K562 (cell line): ENCODE results near the gene DCHS2. TPM values are rescaled to one million over a fixed set of nuclear protein-coding genes. Genes with fewer than 3 reads are reported as not detected.

Experiments used
- CHD1 ChIP-seq: fragments of 200-600 bp; sonication (generic); IDR thresholded peaks from one replicate; pipeline ENCODE4 v1.6.1; 2012; ENCODE audit warnings: mild to moderate bottlenecking, moderate library complexity, low read length, inconsistent platforms
- CSDE1 ChIP-seq, 2 experiments: fragments of 450-650 bp; IDR thresholded peaks; 2 replicates each; pipeline ENCODE4 v1.6.1; 2016; ENCODE audit warnings: mild to moderate bottlenecking in 1 of 2
- GTF2A2 ChIP-seq: IDR thresholded peaks from 2 replicates; pipeline ENCODE4 v1.6.1; 2016; ENCODE audit warnings: mild to moderate bottlenecking, missing genetic modification characterization, missing compliant biosample characterization
- PHB2 ChIP-seq: fragments of 450-650 bp; IDR thresholded peaks from 2 replicates; pipeline ENCODE4 v1.6.1; 2017; ENCODE audit warnings: low read depth
- POLR3A ChIP-seq: IDR thresholded peaks from 2 replicates; pipeline ENCODE4 v1.6.1; 2011; ENCODE audit warnings: borderline replicate concordance, mild to moderate bottlenecking, moderate library complexity; ENCODE audit not compliant: insufficient read length, insufficient read depth; ENCODE audit errors: extremely low read depth
- YY1 ChIP-seq, 3 experiments: IDR thresholded peaks; 2 replicates each; pipeline ENCODE4 v1.6.1; 2011; ENCODE audit warnings: low read length in 2 of 3, mild to moderate bottlenecking in 2 of 3, moderate library complexity in 2 of 3, borderline replicate concordance in 1 of 3, control low read depth in 1 of 3, low read depth in 1 of 3; ENCODE audit not compliant: insufficient read depth in 3 of 3, insufficient replicate concordance in 2 of 3, control insufficient read depth in 1 of 3, insufficient read length in 1 of 3; ENCODE audit errors: extremely low read depth in 1 of 3
- ZFP36 ChIP-seq: fragments of 150-350 bp; IDR thresholded peaks from 2 replicates; pipeline ENCODE4 v1.6.1; 2018; ENCODE audit warnings: low read length, low read depth; ENCODE audit not compliant: partially characterized antibody
- ZNF766 ChIP-seq: fragments of 200-800 bp; sonication (Bioruptor generic); conservative IDR thresholded peaks from 2 replicates; pipeline ENCODE4 v1.6.1; 2016; ENCODE audit warnings: missing genetic modification characterization, missing compliant biosample characterization
- polyA plus RNA-seq, 8 experiments: library from polyadenylated mRNA; depleted of rRNA in 4 of 8; stranded (reverse) in 5 of 8; unstranded in 3 of 8; fragments of >200 nt; fragmentation: Nextera tagmentation in 2 of 8; fragmentation: Illumina TruSeq in 1 of 8; extraction: Ambion mirVana in 2 of 8; extraction: Trizol in 1 of 8; gene quantifications; 2 replicates each; pipeline versions ENCODE4 v1.2.1 to v1.2.3, GENCODE V29; 2011 to 2014; ENCODE audit warnings: inconsistent platforms in 1 of 8, missing spikeins in 1 of 8
- total RNA-seq, 7 experiments: library from RNA; depleted of rRNA in 6 of 7; stranded (reverse); fragments of >200 nt in 6 of 7; fragmentation: Illumina TruSeq in 2 of 7; extraction: Trizol in 2 of 7; gene quantifications; 2 replicates each; pipeline versions ENCODE4 v1.2.1 to v1.2.3, GENCODE V29; 2011 to 2021; ENCODE audit warnings: low replicate concordance in 1 of 7
- TF ChIP-seq, protein P1 (sequence below), 2 experiments: fragments of 450-650 bp; formaldehyde crosslinking in 1 of 2; IDR thresholded peaks; 2 replicates each; pipeline versions ENCODE4 v1.4.0 to v1.6.1; 2014 to 2020; ENCODE audit warnings: mild to moderate bottlenecking in 2 of 2, borderline replicate concordance in 1 of 2, low read depth in 1 of 2
- TF ChIP-seq, protein P2 (sequence below): sonication (generic); formaldehyde crosslinking; IDR thresholded peaks from 2 replicates; pipeline ENCODE4 v1.8.0; 2022; ENCODE audit warnings: mild to moderate bottlenecking, missing genetic modification reagents

DCHS2 gene
- total and polyA plus RNA-seq, 9 of the 15 experiments (the other 6 are each of a cell fraction or from before 2014, with no cell fraction given), result 0.49 to 7.1 (median 5.3) TPM

DNA sequence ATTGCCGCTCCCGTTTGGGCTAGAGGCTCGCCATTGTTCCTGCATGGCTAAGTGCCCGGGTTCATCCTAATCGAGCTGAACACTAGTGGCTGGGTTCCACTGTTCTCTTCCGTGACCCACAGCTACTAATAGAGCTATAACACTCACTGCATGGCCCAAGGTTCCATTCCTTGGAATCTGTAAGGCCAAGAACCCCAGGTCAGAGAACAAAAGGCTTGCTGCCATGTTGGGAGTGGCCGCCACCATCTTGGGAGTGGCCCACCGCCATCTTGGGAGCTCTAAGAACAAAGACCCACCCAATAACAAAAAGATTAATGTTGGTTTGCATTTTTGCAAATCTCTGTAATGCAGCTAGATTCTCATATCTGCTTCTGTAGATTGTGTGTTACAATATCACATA lies 299.0 kb downstream of the DCHS2 start (continued):
- peak; percentile 52 to 96 (median 86) for TF ChIP-seq YY1 (IDR thresholded peaks at IDR 0.05; ENCODE audit: borderline replicate concordance in 1 of 3, control insufficient read depth in 1 of 3, extremely low read depth in 1 of 3, insufficient read depth in 3 of 3, insufficient read length in 1 of 3, insufficient replicate concordance in 2 of 3, low read depth in 1 of 3, low read length in 2 of 3)
- TF ChIP-seq CSDE1 (IDR thresholded peaks at IDR 0.05), result peak in 1 of 2 experiments; percentile 66; a peak in 1 of 4 replicates
- no peak for TF ChIP-seq POLR3A
- 0 out of 2 replicates have a peak, but pooled peaks have one; percentile 35 for TF ChIP-seq ZNF766
- TF ChIP-seq PHB2, result no peak
- no peak for TF ChIP-seq ZFP36
- no peak for TF ChIP-seq CHD1
- TF ChIP-seq GTF2A2 (tag), result peak; percentile 58; the same call in 1 of the 2 replicates
- TF ChIP-seq, protein P1, sequence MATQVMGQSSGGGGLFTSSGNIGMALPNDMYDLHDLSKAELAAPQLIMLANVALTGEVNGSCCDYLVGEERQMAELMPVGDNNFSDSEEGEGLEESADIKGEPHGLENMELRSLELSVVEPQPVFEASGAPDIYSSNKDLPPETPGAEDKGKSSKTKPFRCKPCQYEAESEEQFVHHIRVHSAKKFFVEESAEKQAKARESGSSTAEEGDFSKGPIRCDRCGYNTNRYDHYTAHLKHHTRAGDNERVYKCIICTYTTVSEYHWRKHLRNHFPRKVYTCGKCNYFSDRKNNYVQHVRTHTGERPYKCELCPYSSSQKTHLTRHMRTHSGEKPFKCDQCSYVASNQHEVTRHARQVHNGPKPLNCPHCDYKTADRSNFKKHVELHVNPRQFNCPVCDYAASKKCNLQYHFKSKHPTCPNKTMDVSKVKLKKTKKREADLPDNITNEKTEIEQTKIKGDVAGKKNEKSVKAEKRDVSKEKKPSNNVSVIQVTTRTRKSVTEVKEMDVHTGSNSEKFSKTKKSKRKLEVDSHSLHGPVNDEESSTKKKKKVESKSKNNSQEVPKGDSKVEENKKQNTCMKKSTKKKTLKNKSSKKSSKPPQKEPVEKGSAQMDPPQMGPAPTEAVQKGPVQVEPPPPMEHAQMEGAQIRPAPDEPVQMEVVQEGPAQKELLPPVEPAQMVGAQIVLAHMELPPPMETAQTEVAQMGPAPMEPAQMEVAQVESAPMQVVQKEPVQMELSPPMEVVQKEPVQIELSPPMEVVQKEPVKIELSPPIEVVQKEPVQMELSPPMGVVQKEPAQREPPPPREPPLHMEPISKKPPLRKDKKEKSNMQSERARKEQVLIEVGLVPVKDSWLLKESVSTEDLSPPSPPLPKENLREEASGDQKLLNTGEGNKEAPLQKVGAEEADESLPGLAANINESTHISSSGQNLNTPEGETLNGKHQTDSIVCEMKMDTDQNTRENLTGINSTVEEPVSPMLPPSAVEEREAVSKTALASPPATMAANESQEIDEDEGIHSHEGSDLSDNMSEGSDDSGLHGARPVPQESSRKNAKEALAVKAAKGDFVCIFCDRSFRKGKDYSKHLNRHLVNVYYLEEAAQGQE (IDR thresholded peaks at IDR 0.05; ENCODE audit: borderline replicate concordance), result no peak
- TF ChIP-seq, protein P1 (CRISPR knock-in tag; IDR thresholded peaks at IDR 0.05; ENCODE audit: low read depth), result no peak
- TF ChIP-seq, protein P2, sequence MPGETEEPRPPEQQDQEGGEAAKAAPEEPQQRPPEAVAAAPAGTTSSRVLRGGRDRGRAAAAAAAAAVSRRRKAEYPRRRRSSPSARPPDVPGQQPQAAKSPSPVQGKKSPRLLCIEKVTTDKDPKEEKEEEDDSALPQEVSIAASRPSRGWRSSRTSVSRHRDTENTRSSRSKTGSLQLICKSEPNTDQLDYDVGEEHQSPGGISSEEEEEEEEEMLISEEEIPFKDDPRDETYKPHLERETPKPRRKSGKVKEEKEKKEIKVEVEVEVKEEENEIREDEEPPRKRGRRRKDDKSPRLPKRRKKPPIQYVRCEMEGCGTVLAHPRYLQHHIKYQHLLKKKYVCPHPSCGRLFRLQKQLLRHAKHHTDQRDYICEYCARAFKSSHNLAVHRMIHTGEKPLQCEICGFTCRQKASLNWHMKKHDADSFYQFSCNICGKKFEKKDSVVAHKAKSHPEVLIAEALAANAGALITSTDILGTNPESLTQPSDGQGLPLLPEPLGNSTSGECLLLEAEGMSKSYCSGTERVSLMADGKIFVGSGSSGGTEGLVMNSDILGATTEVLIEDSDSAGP (CRISPR knock-in tag), result no peak
- TF ChIP-seq, all 486 proteins: peak for 8
